GM23338 (cell line): ENCODE results near the gene CCDC93. TPM values are rescaled to one million over a fixed set of nuclear protein-coding genes. Genes with fewer than 3 reads are reported as not detected.

Source experiments
- ATAC-seq: fragments of 200-7000 bp; cut with Tn5 transposase; 3 replicates; pipeline ENCODE4 v1.9.1; 2020
- DNase-seq: peaks from one replicate; pipeline ENCODE4 v3.0.0-alpha.2; 2015; ENCODE audit warnings: low spot score
- H2AFZ ChIP-seq: fragments of 200-600 bp; sonication (generic); 2 replicates; pipeline ENCODE4 v1.8.0; 2016; ENCODE audit warnings: antibody characterized with exemption, mild to moderate bottlenecking, moderate library complexity
- H3F3A ChIP-seq: fragments of 200-600 bp; sonication (generic); replicated peaks from 2 replicates; pipeline ENCODE4 v1.8.0; 2017; ENCODE audit warnings: antibody characterized with exemption, mixed run types, low read depth
- H3K27ac ChIP-seq: fragments of 200-600 bp; sonication (generic); 2 replicates; pipeline ENCODE4 v1.6.1; 2016; ENCODE audit warnings: low read depth
- H3K27me3 ChIP-seq: fragments of 200-600 bp; sonication (generic); 2 replicates; pipeline ENCODE4 v1.8.0; 2016; ENCODE audit warnings: mild to moderate bottlenecking, mixed run types, moderate library complexity; ENCODE audit not compliant: insufficient read depth
- H3K36me3 ChIP-seq: fragments of 200-600 bp; sonication (generic); 2 replicates; pipeline ENCODE4 v1.8.0; 2016; ENCODE audit warnings: mild to moderate bottlenecking; ENCODE audit not compliant: insufficient read depth
- H3K4me1 ChIP-seq: fragments of 200-600 bp; sonication (generic); 2 replicates; pipeline ENCODE4 v1.8.0; 2016; ENCODE audit warnings: mild to moderate bottlenecking, moderate library complexity; ENCODE audit not compliant: insufficient read depth
- H3K4me2 ChIP-seq: fragments of 200-600 bp; sonication (generic); 2 replicates; pipeline ENCODE4 v1.7.1; 2017; ENCODE audit warnings: mixed run types
- H3K4me3 ChIP-seq: fragments of 200-600 bp; sonication (generic); 2 replicates; pipeline ENCODE4 v1.6.1; 2016; ENCODE audit warnings: mixed run types
- H3K79me2 ChIP-seq: fragments of 200-600 bp; sonication (generic); replicated peaks from 2 replicates; pipeline ENCODE4 v1.8.0; 2017; ENCODE audit warnings: mild to moderate bottlenecking; ENCODE audit not compliant: insufficient read depth
- H3K9me2 ChIP-seq: fragments of 200-600 bp; sonication (generic); 2 replicates; pipeline ENCODE4 v1.8.0; 2017; ENCODE audit not compliant: insufficient read depth
- H4K20me1 ChIP-seq: fragments of 200-600 bp; sonication (generic); replicated peaks from 2 replicates; pipeline ENCODE4 v1.8.0; 2017; ENCODE audit warnings: mild to moderate bottlenecking; ENCODE audit not compliant: insufficient read depth
- H3K27ac Mint-ChIP-seq: 2 replicates; pipeline ENCODE4 v1.8.0; 2020; ENCODE audit warnings: inconsistent platforms, mild to moderate bottlenecking, moderate library complexity, mixed read lengths
- H3K27me3 Mint-ChIP-seq: 3 replicates; pipeline ENCODE4 v1.8.0; 2022; ENCODE audit warnings: low read depth, mild to moderate bottlenecking, moderate library complexity, mixed read lengths, inconsistent platforms; ENCODE audit not compliant: insufficient read depth, poor library complexity
- H3K36me3 Mint-ChIP-seq: 3 replicates; pipeline ENCODE4 v1.8.0; 2021; ENCODE audit warnings: low read depth, mild to moderate bottlenecking, inconsistent platforms, moderate library complexity, mixed read lengths
- H3K4me1 Mint-ChIP-seq: 3 replicates; pipeline ENCODE4 v1.8.0; 2020; ENCODE audit warnings: mild to moderate bottlenecking, inconsistent platforms, mixed read lengths
- H3K4me3 Mint-ChIP-seq: 3 replicates; pipeline ENCODE4 v1.8.0; 2021; ENCODE audit warnings: moderate library complexity, mild to moderate bottlenecking, inconsistent platforms, mixed read lengths
- H3K9me3 Mint-ChIP-seq: 3 replicates; pipeline ENCODE4 v1.8.0; 2020; ENCODE audit warnings: moderate library complexity, mild to moderate bottlenecking, inconsistent platforms, mixed read lengths
- CREB1 ChIP-seq: fragments of 250-450 bp; sonication (Bioruptor Pico); IDR thresholded peaks from 2 replicates; pipeline ENCODE4 v1.5.0; 2020; ENCODE audit warnings: low read depth, mild to moderate bottlenecking, moderate library complexity
- CTCF ChIP-seq, 2 experiments: fragments of 200-600 bp in 1 of 2; sonication (generic) in 1 of 2; conservative IDR thresholded peaks; 2 replicates each; pipeline versions ENCODE4 v1.5.1 to v1.6.1; 2016 to 2017; ENCODE audit warnings: antibody characterized with exemption in 2 of 2, low read depth in 2 of 2, mild to moderate bottlenecking in 2 of 2, moderate library complexity in 1 of 2
- ETS1 ChIP-seq: IDR thresholded peaks from 2 replicates; pipeline ENCODE4 v1.6.1; 2016; ENCODE audit warnings: antibody characterized with exemption
- EZH2 ChIP-seq: fragments of 200-600 bp; sonication (generic); IDR thresholded peaks from one replicate; pipeline ENCODE4 v1.8.0; 2017; ENCODE audit warnings: antibody characterized with exemption, mild to moderate bottlenecking, low read depth; ENCODE audit not compliant: unreplicated experiment
- EZH2phosphoT487 ChIP-seq: fragments of 200-600 bp; sonication (generic); IDR thresholded peaks from one replicate; pipeline ENCODE4 v1.8.1; 2018; ENCODE audit warnings: antibody characterized with exemption; ENCODE audit not compliant: unreplicated experiment
- JUNB ChIP-seq: IDR thresholded peaks from one replicate; pipeline ENCODE4 v1.6.1; 2016; ENCODE audit warnings: antibody characterized with exemption; ENCODE audit not compliant: unreplicated experiment
- NANOG ChIP-seq: IDR thresholded peaks from 2 replicates; pipeline ENCODE4 v1.6.1; 2016; ENCODE audit warnings: antibody characterized with exemption, borderline replicate concordance
- POLR2AphosphoS5 ChIP-seq: IDR thresholded peaks from 2 replicates; pipeline ENCODE4 v1.6.1; 2016; ENCODE audit warnings: antibody characterized with exemption, low read depth
- REST ChIP-seq: IDR thresholded peaks from one replicate; pipeline ENCODE4 v1.6.1; 2018; ENCODE audit warnings: antibody characterized with exemption; ENCODE audit not compliant: unreplicated experiment
- STAT1 ChIP-seq: IDR thresholded peaks from one replicate; pipeline ENCODE4 v1.6.1; 2016; ENCODE audit warnings: antibody characterized with exemption; ENCODE audit not compliant: unreplicated experiment
- ZNF114 ChIP-seq: fragments of 250-450 bp; sonication (Bioruptor Pico); IDR thresholded peaks from 2 replicates; pipeline ENCODE4 v1.5.0; 2020; ENCODE audit warnings: mild to moderate bottlenecking, moderate library complexity
- ZNF331 ChIP-seq: fragments of 250-450 bp; sonication (Bioruptor Pico); IDR thresholded peaks from 2 replicates; pipeline ENCODE4 v1.5.0; 2020; ENCODE audit warnings: low read depth, mild to moderate bottlenecking, moderate library complexity
- ZNF462 ChIP-seq: fragments of 250-450 bp; sonication (Bioruptor Pico); IDR thresholded peaks from 2 replicates; pipeline ENCODE4 v1.5.0; 2020; ENCODE audit warnings: mild to moderate bottlenecking, moderate library complexity
- polyA plus RNA-seq: library from polyadenylated mRNA; unstranded; fragments of >200 nt; fragmentation: Nextera tagmentation; extraction: Ambion mirVana; gene quantifications from 2 replicates; pipeline ENCODE4 v1.2.1, GENCODE V29; 2016
- total RNA-seq: library from RNA; depleted of rRNA; stranded (reverse); fragments of >200 nt; shearing (Covaris generic); gene quantifications from 2 replicates; pipeline ENCODE4 v1.2.3, GENCODE V29; 2014

Gene CCDC93
- total and polyA plus RNA-seq, 2 experiments from 2014 or later = 13.1 to 16.8 TPM

- Histone ChIP-seq H3K4me1 (no peaks in the 10 kb centered on the region), H2AFZ (no peak overlapping the region), H3K4me3 (no peak overlapping the region), H3K9me2 (no peaks in the 10 kb centered on the region), H3K27me3 (no peaks in the 10 kb centered on the region), H4K20me1 (0 out of 2 replicates have a peak, but pooled peaks cover 9% of the 10 kb centered on the region), H3F3A (no peaks in the 10 kb centered on the region), H3K27ac (no peak overlapping the region), H3K79me2 (no peaks in the 10 kb centered on the region), H3K4me2 (no peak overlapping the region), H3K36me3 (peaks cover 6% of the 10 kb centered on the region; the same call in 1 of the 2 replicates)
- Mint-ChIP-seq H3K27ac (no peak overlapping the region), H3K36me3 (peaks cover 10% of the 10 kb centered on the region), H3K4me3 (no peak overlapping the region), H3K4me1 (no peaks in the 10 kb centered on the region), H3K27me3 (peaks cover 2% of the 10 kb centered on the region), H3K9me3 (no peaks in the 10 kb centered on the region)
- DNase-seq (no peak), ATAC-seq (no peak)
- TF ChIP-seq POLR2AphosphoS5 (no peak), NANOG (no peak), EZH2 (no peak), EZH2phosphoT487 (no peak), STAT1 (no peak), REST (no peak), CREB1 (no peak), CTCF (conservative IDR thresholded peaks at IDR 0.05; ENCODE audit: low read depth in 2 of 2) (no peak), ZNF331 (CRISPR knock-in tag) (no peak), ZNF114 (CRISPR knock-in tag) (no peak), ETS1 (no peak), ZNF462 (no peak), JUNB (no peak)
Observed at GRCh38 chr2:117967977-117968718, 45.7 kb downstream of the CCDC93 start.
